Keratinocyte (primary cell): ENCODE results near the gene KLHL22.

Source experiments
- EZH2 ChIP-seq: IDR thresholded peaks from one replicate; pipeline ENCODE4 v1.6.1; 2012; ENCODE audit warnings: inconsistent platforms, mild to moderate bottlenecking, low read length, moderate library complexity
- TF ChIP-seq, protein P1 (sequence below), 3 experiments: IDR thresholded peaks in 1 of 3; conservative IDR thresholded peaks in 1 of 3; optimal IDR thresholded peaks in 1 of 3; 2 replicates in 2 of 3; 3 replicates in 1 of 3; pipeline versions ENCODE3 to v1.5.1; 2011; ENCODE audit warnings: low read length in 3 of 3, mild to moderate bottlenecking in 3 of 3, moderate library complexity in 2 of 3, control low read depth in 1 of 3, inconsistent platforms in 1 of 3; ENCODE audit not compliant: insufficient read depth in 2 of 3; ENCODE audit errors: extremely low read depth in 1 of 3

DNA sequence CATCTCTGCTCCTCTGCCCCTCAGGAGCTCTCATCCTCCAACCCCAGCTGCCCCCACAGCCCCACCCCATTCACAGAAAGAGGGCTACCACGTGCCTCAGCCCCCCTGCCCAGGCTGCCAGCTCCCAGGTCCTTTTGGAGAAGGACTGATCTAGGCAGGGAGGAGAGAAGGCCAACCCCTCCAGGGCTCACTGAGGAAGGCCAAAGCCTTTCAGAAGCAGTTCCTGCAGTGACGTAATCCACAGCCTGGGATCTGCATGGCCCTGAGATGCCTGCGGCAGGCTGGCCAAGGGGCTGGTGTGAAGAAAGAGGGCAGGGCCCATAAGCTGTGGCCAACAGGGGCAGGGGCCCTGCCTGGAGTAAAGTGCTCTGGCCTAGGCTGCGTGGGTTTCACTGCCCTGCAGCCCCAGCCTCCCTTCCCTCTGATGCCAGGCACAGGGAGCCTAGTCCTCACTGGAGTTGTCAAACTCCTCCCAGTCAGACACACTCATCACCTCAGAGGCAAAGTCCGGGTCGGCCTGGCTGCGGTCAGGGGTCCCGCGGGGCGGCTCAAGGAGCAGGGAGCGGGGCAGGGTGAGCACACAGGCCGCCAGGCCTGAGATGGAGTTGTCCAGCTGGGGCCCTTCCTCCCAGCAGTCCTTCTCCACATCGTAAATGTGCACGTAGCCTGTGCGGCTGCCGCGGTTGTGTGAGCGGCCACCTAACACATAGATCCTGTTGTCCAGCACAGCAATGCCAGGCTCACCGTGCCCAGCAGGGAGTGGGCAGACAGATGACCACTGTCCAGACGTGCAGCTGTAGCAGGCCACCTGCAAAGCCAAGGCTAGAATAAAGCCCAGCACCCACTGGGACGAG is 53.7 kb downstream of the KLHL22 start:
- TF ChIP-seq, protein P1, sequence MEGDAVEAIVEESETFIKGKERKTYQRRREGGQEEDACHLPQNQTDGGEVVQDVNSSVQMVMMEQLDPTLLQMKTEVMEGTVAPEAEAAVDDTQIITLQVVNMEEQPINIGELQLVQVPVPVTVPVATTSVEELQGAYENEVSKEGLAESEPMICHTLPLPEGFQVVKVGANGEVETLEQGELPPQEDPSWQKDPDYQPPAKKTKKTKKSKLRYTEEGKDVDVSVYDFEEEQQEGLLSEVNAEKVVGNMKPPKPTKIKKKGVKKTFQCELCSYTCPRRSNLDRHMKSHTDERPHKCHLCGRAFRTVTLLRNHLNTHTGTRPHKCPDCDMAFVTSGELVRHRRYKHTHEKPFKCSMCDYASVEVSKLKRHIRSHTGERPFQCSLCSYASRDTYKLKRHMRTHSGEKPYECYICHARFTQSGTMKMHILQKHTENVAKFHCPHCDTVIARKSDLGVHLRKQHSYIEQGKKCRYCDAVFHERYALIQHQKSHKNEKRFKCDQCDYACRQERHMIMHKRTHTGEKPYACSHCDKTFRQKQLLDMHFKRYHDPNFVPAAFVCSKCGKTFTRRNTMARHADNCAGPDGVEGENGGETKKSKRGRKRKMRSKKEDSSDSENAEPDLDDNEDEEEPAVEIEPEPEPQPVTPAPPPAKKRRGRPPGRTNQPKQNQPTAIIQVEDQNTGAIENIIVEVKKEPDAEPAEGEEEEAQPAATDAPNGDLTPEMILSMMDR (optimal IDR thresholded peaks at IDR 0.05 in 1 of 3, IDR thresholded peaks at IDR 0.05 in 1 of 3, conservative IDR thresholded peaks at IDR 0.05 in 1 of 3; ENCODE audit: extremely low read depth in 1 of 3, insufficient read depth in 2 of 3, low read length in 3 of 3) = no peak
- no peak for TF ChIP-seq EZH2
